GM21423 (cell line): ENCODE data around the gene LARP6.
"Not testable (repeated sequence)": the region's sequence is repeated elsewhere in the genome, so short reads cannot be mapped to it uniquely, and the experiment has no call there.

Source experiments
- ATAC-seq: cut with Tn5 transposase; IDR thresholded peaks from one replicate; pipeline ENCODE4 v1.9.1; 2021; ENCODE audit warnings: mild to moderate bottlenecking, moderate library complexity; ENCODE audit not compliant: unreplicated experiment

Gene LARP6

GRCh38 chr15:70859322-70859908 is 5.5 kb upstream of the LARP6 start:
- no peak for ATAC-seq

- not testable (repeated sequence) for ATAC-seq
Measured at GRCh38 chr15:70858614-70859321, 4.8 kb upstream of the LARP6 start.

GRCh38 chr15:70857562-70858285 is 3.8 kb upstream of the LARP6 start:
- ATAC-seq, result no peak

GRCh38 chr15:70856884-70857561 is 3.1 kb upstream of the LARP6 start:
- no peak for ATAC-seq

- no peak for ATAC-seq
Measured at GRCh38 chr15:70856177-70856883, 2.4 kb upstream of the LARP6 start.

GRCh38 chr15:70855764-70856163 is 1.8 kb upstream of the LARP6 start:
- no peak for ATAC-seq

- no peak for ATAC-seq
Measured at GRCh38 chr15:70854666-70854976, 664 bp upstream of the LARP6 start.

GRCh38 chr15:70853318-70853972 is 512 bp downstream of the LARP6 start:
- no peak for ATAC-seq

GRCh38 chr15:70852501-70853317 is 1.2 kb downstream of the LARP6 start:
- ATAC-seq, result no peak

- ATAC-seq, result no peak
Measured at GRCh38 chr15:70851889-70852288, 2.1 kb downstream of the LARP6 start.

GRCh38 chr15:70845602-70846360 is 8.2 kb downstream of the LARP6 start:
- ATAC-seq, result no peak

- no peak for ATAC-seq
Measured at GRCh38 chr15:70837476-70837875, 16.5 kb downstream of the LARP6 start.

GRCh38 chr15:70835841-70836240 is 18.1 kb downstream of the LARP6 start:
- ATAC-seq, result no peak

- ATAC-seq, result no peak
Measured at GRCh38 chr15:70835415-70835814, 18.5 kb downstream of the LARP6 start.

- ATAC-seq, result no peak
Measured at GRCh38 chr15:70834999-70835398, 19.0 kb downstream of the LARP6 start.

GRCh38 chr15:70833861-70834765 is 19.8 kb downstream of the LARP6 start:
- ATAC-seq, result no peak

- no peak for ATAC-seq
Measured at GRCh38 chr15:70833422-70833821, 20.5 kb downstream of the LARP6 start.

GRCh38 chr15:70832176-70832575 is 21.8 kb downstream of the LARP6 start:
- ATAC-seq, result no peak
